Esophagus muscularis mucosa (tissue), 4 donors: Measurements from ENCODE around the gene CTSH. TPM values are rescaled to one million over a fixed set of nuclear protein-coding genes. Genes with fewer than 3 reads are reported as not detected.
A peak's percentile ranks its signal among the peaks of the same experiment; 100 is the strongest.

Source experiments
- DNase-seq: peaks from one replicate; pipeline ENCODE4 v3.0.0-alpha.2; 2017; ENCODE audit errors: extremely low spot score
- H3K27ac ChIP-seq, 4 donors: fragments of 200-600 bp; sonication (generic); replicated peaks in 1 of 4; 1 replicate in 3 of 4; 2 replicates in 1 of 4; pipeline ENCODE4 v1.5.1; 2016 to 2019; ENCODE audit warnings: mild to moderate bottlenecking in 1 of 4
- H3K27me3 ChIP-seq, 4 donors: fragments of 200-600 bp; sonication (generic); one replicate each; pipeline versions ENCODE4 v1.5.1 to v1.6.0; 2016 to 2019
- H3K36me3 ChIP-seq, 4 donors: fragments of 200-600 bp; sonication (generic); one replicate each; pipeline ENCODE4 v1.5.1; 2016 to 2019
- H3K4me1 ChIP-seq, 4 donors: fragments of 200-600 bp; sonication (generic); one replicate each; pipeline ENCODE4 v1.5.1; 2016 to 2019
- H3K4me3 ChIP-seq, 4 donors: fragments of 200-600 bp; sonication (generic); 1 replicate in 2 of 4; 2 replicates in 2 of 4; pipeline ENCODE4 v1.5.1; 2016 to 2019; ENCODE audit warnings: mild to moderate bottlenecking in 4 of 4, moderate library complexity in 1 of 4
- H3K9me3 ChIP-seq, 4 donors: fragments of 200-600 bp; sonication (generic); 1 replicate in 3 of 4; 2 replicates in 1 of 4; pipeline ENCODE4 v1.5.1; 2016 to 2019
- EP300 ChIP-seq: sonication (generic); formaldehyde crosslinking; IDR thresholded peaks from one replicate; pipeline ENCODE4 v1.6.1; 2017; ENCODE audit warnings: antibody characterized with exemption
- POLR2A ChIP-seq: fragments of 450-650 bp; IDR thresholded peaks from one replicate; pipeline ENCODE4 v1.6.1; 2017; ENCODE audit warnings: antibody characterized with exemption, moderate library complexity, mild to moderate bottlenecking, low read depth
- POLR2AphosphoS5 ChIP-seq, 2 donors: sonication (generic); formaldehyde crosslinking; IDR thresholded peaks; one replicate each; pipeline ENCODE4 v1.6.1; 2017; ENCODE audit warnings: antibody characterized with exemption in 2 of 2
- WGBS: methylation state at CpG from one replicate; pipeline ENCODE4 v1.1.5; 2018; 5-methylcytosine and 5-hydroxymethylcytosine counted together
- intact Hi-C: fragments of 100-400 bp; cut with DNase I; formaldehyde crosslinking; loops from one replicate; pipeline ENCODE4 v1.15.1; 2023
- total RNA-seq, 4 donors: library from RNA; depleted of rRNA; stranded (reverse); fragments of >200 nt; gene quantifications; one replicate each; pipeline versions ENCODE4 v1.1.0 to v1.2.1, GENCODE V29; 2016
- TF ChIP-seq, protein P1 (sequence below), 3 experiments: fragments of 200-600 bp in 2 of 3; fragments of 450-650 bp in 1 of 3; sonication (generic) in 2 of 3; IDR thresholded peaks; one replicate each; pipeline ENCODE4 v1.5.1; 2017 to 2019; ENCODE audit warnings: antibody characterized with exemption in 3 of 3, mild to moderate bottlenecking in 2 of 3, moderate library complexity in 1 of 3

CTSH gene
- total RNA-seq, 4 donors from 2014 or later, result 56.1 to 114 (median 74.9) TPM

DNA sequence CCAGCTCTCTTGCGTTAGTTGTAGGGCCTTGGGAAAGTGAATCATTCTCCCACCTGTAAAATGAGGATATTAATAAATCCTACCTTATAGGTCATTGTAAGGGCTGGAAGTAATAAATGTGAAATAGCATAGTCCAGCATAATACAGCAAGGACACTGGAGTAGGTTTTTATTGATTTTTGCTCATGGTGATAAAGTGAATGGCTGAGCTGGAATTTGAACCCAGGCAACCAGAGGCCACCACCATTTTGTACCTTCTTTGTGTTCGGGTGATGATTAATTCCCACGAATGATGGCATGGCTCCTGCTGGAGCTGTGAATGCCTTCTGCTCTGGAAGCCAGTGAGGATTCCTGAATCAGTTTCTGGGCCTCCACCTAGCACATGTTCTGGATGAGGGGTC, 31.8 kb downstream of the CTSH start:
- no peak overlapping the region for H3K4me3 ChIP-seq
- H3K9me3 ChIP-seq, result no peaks in the 10 kb centered on the region
- DNase-seq, result no peak
- TF ChIP-seq POLR2AphosphoS5 (IDR thresholded peaks at IDR 0.05), result no peak
- no peak for TF ChIP-seq POLR2A
- TF ChIP-seq, protein P1, sequence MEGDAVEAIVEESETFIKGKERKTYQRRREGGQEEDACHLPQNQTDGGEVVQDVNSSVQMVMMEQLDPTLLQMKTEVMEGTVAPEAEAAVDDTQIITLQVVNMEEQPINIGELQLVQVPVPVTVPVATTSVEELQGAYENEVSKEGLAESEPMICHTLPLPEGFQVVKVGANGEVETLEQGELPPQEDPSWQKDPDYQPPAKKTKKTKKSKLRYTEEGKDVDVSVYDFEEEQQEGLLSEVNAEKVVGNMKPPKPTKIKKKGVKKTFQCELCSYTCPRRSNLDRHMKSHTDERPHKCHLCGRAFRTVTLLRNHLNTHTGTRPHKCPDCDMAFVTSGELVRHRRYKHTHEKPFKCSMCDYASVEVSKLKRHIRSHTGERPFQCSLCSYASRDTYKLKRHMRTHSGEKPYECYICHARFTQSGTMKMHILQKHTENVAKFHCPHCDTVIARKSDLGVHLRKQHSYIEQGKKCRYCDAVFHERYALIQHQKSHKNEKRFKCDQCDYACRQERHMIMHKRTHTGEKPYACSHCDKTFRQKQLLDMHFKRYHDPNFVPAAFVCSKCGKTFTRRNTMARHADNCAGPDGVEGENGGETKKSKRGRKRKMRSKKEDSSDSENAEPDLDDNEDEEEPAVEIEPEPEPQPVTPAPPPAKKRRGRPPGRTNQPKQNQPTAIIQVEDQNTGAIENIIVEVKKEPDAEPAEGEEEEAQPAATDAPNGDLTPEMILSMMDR (IDR thresholded peaks at IDR 0.05), result no peak
- no peak for TF ChIP-seq EP300
- peak overlapping the region in 1 of 4 donors; percentile 70 for H3K27ac ChIP-seq
- H3K36me3 ChIP-seq, result peaks cover under 1 to 79% (median 48%) of the 10 kb centered on the region in 4 donors
- intact Hi-C loops, result loop anchor here (5.0 kb wide), 2 partner anchors 64 to 269 kb away; no protein-coding TSS in a partner anchor
- WGBS, result 91% methylated on average over 3 of the region's 3 CpGs
- peaks cover 23 to 62% (median 58%) of the 10 kb centered on the region in 4 donors for H3K4me1 ChIP-seq
- no peaks in the 10 kb centered on the region for H3K27me3 ChIP-seq

DNA sequence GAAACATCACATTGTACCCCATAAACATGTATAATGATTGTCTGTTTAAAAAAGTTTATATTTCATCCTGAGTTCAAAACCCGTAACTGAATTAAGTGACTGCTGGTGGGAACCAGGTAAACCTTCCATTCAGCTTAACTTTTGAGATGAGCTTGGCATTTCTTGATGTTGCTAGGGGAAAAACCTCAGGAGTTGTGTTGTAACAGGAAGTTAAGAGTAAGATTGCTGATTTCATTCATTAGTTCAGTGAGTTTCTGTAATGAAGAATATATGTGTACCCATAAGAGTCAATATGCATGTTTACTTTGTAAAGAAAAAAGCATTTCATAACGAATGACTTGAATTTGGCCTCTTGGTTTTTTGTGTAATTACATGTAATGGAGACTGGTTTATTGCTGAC, 32.5 kb downstream of the CTSH start:
- peaks cover 23 to 55% (median 51%) of the 10 kb centered on the region in 4 donors for H3K4me1 ChIP-seq
- no peak for DNase-seq
- 75% methylated on average over 2 of the region's 2 CpGs for WGBS
- peaks cover 8 to 80% (median 50%) of the 10 kb centered on the region in 4 donors for H3K36me3 ChIP-seq
- H3K9me3 ChIP-seq, result no peaks in the 10 kb centered on the region
- no peak overlapping the region for H3K27ac ChIP-seq
- H3K27me3 ChIP-seq, result no peaks in the 10 kb centered on the region
- intact Hi-C loops, result loop anchor here (5.0 kb wide), 2 partner anchors 65 to 270 kb away; no protein-coding TSS in a partner anchor
- TF ChIP-seq EP300 (no peak), POLR2AphosphoS5 (IDR thresholded peaks at IDR 0.05) (no peak), POLR2A (no peak)
- TF ChIP-seq, protein P1 (IDR thresholded peaks at IDR 0.05), result no peak
- no peak overlapping the region for H3K4me3 ChIP-seq

DNA sequence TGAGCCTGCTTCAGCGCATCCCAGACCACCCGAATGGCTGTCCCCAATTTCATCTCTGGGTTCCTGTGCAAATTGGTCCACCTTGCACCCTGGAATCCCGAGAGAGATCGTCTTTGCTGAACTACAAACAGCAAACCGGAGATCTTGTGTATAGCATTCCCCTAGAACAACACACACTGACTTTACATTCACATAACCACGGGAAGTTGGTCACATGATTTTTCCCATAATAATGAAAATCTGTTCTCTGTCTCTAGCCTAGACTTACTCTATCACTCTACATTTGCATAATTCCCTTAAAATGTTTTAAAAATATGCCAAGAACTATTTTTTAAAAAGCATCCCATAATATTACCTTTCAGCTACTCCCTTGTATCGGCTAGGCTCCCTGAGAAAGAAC, 34.6 kb downstream of the CTSH start:
- Histone ChIP-seq H3K36me3 (peaks cover 9 to 99% (median 64%) of the 10 kb centered on the region in 4 donors), H3K4me3 (no peak overlapping the region), H3K27me3 (no peaks in the 10 kb centered on the region), H3K27ac (no peak overlapping the region), H3K9me3 (no peaks in the 10 kb centered on the region), H3K4me1 (peaks cover 34 to 48% (median 46%) of the 10 kb centered on the region in 4 donors)
- intact Hi-C loops, result loop anchor here (5.0 kb wide), 2 partner anchors 67 to 272 kb away; no protein-coding TSS in a partner anchor
- no peak for DNase-seq
- 75% methylated on average over 7 of the region's 7 CpGs for WGBS
- TF ChIP-seq EP300 (no peak), POLR2A (no peak), POLR2AphosphoS5 (IDR thresholded peaks at IDR 0.05) (no peak)
- TF ChIP-seq, protein P1 (IDR thresholded peaks at IDR 0.05), result no peak

DNA sequence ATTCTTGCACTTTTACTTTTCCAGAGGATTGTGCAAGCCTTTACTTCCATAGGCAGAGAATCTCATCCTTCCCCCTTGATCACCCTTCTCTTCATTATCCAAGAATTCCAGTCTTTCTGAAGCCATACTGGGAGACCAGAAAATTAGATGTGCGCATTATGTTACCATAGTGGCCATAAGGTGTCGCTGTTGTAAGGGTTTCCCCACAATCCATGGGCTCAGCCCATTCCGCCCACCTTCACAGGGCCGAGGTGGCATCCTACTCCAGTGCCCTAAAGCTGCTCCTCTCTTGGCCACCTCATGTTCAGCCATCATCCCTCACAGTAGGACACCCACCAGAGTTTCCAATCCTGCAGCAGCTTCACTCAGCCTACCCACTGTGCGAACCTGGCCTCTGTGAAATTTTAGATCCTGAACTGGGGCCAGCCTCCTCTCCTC, 35.0 kb downstream of the CTSH start:
- Histone ChIP-seq H3K4me3 (no peak overlapping the region), H3K36me3 (peaks cover 11 to 99% (median 68%) of the 10 kb centered on the region in 4 donors), H3K9me3 (no peaks in the 10 kb centered on the region), H3K27me3 (no peaks in the 10 kb centered on the region), H3K4me1 (peaks cover 32 to 43% (median 41%) of the 10 kb centered on the region in 4 donors), H3K27ac (no peak overlapping the region)
- intact Hi-C loops, result loop anchor here (5.0 kb wide), 2 partner anchors 67 to 272 kb away; no protein-coding TSS in a partner anchor
- no peak for DNase-seq
- WGBS, result 45% methylated on average over 5 of the region's 5 CpGs
- TF ChIP-seq POLR2A (no peak), POLR2AphosphoS5 (IDR thresholded peaks at IDR 0.05) (peak in 1 of 2 donors; percentile 27), EP300 (no peak)
- TF ChIP-seq, protein P1 (IDR thresholded peaks at IDR 0.05), result peak; percentile 48 to 67 (median 56)
